ENCODE results near the gene PRUNE2.

DNA sequence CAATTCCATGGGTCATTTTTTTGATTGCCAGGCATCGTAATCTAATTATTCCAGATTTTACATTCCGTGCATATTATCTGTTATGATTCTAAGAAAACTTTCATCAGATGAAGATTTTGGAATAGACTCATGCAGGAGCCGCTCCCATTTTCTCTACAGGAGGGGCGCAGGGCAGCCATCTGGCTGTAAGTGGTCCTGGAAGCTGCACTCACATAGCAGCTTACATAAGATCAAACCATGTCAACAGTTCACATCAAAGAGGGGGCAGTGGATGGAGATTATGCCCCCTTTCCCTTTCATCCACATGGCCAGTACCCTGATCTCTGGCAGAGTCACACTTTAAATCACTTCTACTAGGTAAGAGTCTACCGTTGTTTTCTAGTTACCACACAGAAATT lies 214.9 kb downstream of the PRUNE2 start:
- TF ChIP-seq, protein P1, sequence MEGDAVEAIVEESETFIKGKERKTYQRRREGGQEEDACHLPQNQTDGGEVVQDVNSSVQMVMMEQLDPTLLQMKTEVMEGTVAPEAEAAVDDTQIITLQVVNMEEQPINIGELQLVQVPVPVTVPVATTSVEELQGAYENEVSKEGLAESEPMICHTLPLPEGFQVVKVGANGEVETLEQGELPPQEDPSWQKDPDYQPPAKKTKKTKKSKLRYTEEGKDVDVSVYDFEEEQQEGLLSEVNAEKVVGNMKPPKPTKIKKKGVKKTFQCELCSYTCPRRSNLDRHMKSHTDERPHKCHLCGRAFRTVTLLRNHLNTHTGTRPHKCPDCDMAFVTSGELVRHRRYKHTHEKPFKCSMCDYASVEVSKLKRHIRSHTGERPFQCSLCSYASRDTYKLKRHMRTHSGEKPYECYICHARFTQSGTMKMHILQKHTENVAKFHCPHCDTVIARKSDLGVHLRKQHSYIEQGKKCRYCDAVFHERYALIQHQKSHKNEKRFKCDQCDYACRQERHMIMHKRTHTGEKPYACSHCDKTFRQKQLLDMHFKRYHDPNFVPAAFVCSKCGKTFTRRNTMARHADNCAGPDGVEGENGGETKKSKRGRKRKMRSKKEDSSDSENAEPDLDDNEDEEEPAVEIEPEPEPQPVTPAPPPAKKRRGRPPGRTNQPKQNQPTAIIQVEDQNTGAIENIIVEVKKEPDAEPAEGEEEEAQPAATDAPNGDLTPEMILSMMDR (IDR thresholded peaks at IDR 0.05), result no peak
- TF ChIP-seq POLR2A (IDR thresholded peaks at IDR 0.05), result no peak
